Cardiac fibroblast (primary cell): ENCODE measurements around the gene GRK2.
"Not testable (repeated sequence)": the region's sequence is repeated elsewhere in the genome, so short reads cannot be mapped to it uniquely, and the experiment has no call there.

ENCODE experiments used
- DNase-seq, 2 donors: peaks; one replicate each; pipeline versions ENCODE4 v3.0.0 to v3.0.0-alpha.2; 2010; ENCODE audit warnings: low read depth in 2 of 2
- H3K4me3 ChIP-seq, 2 donors: replicated peaks in 1 of 2; 1 replicate in 1 of 2; 2 replicates in 1 of 2; pipeline ENCODE4 v1.5.1; 2011; ENCODE audit warnings: low read depth in 2 of 2, low read length in 2 of 2, mild to moderate bottlenecking in 2 of 2, moderate library complexity in 1 of 2
- CTCF ChIP-seq: IDR thresholded peaks from one replicate; pipeline ENCODE4 v1.5.1; 2011; ENCODE audit warnings: low read depth, mild to moderate bottlenecking, low read length, inconsistent platforms

GRK2 gene

DNA sequence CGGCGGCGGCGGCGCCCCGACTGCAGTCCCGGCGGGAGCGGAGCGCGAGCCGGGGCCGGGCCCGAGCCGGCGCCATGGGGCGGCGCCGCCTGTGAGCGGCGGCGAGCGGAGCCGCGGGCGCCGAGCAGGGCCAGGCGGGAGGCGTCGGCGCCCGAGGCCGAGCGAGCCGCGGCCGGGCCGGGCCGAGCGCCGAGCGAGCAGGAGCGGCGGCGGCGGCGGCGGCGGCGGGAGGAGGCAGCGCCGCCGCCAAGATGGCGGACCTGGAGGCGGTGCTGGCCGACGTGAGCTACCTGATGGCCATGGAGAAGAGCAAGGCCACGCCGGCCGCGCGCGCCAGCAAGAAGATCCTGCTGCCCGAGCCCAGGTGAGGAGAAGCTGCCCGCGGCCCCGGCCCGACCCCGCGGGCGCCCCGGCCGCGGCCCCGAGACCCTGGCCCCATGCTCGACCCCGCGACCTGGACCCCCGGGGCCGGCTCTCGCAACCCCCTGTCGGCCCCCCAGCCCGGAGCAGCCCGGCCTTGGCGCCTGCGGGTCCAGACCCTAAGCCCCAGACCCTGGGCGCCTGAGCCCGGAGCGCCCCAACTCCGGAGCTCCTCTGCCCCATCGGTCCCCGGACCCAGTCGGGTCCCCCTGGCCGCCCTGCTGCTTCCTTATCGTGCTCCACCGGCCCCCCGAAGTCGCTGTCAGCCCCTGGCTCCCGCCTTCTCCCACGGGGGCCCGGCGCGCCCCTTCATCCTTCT is at the start of gene GRK2:
Gene GRK2 (plus strand): TSS at position 25 of the 739 bp plus-strand sequence. CDS start 227 bp downstream, at position 252.
- peak within 1 kb of the TSS; percentile 85 to 91 for H3K4me3 ChIP-seq
- TF ChIP-seq CTCF, result no peak
- DNase-seq, result peak; percentile 41 to 58

- no peak for DNase-seq
- no peak overlapping the region for H3K4me3 ChIP-seq
- TF ChIP-seq CTCF, result no peak
These were observed 38.5 kb upstream of the GRK2 start for GRCh38 chr11:67227726-67228125.

- DNase-seq, result peak in 1 of 2 donors; percentile 20
- TF ChIP-seq CTCF, result no peak
- no peak overlapping the region for H3K4me3 ChIP-seq
These were observed 35.9 kb upstream of the GRK2 start for GRCh38 chr11:67230406-67230805.

DNA sequence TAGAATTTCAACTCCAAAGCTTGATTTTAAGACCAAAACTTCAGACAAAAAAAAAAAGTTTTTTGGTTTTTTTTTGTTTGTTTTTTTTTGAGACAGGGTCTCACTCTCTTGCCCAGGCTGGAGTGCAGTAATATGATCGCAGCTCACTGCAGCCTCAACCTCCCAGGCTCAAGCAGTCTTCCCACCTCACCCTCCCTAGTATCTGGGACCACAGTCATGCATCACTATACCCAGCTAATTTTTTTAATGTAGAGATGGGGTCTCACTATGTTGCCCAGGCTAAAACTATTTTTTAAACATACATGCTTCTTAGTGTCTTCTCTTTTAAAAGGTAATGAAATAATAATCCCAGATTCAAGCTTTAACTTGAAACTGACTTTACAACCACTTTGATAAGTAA is 35.4 kb upstream of the GRK2 start:
- TF ChIP-seq CTCF, result no peak
- no peak for DNase-seq
- H3K4me3 ChIP-seq, result no peak overlapping the region

DNA sequence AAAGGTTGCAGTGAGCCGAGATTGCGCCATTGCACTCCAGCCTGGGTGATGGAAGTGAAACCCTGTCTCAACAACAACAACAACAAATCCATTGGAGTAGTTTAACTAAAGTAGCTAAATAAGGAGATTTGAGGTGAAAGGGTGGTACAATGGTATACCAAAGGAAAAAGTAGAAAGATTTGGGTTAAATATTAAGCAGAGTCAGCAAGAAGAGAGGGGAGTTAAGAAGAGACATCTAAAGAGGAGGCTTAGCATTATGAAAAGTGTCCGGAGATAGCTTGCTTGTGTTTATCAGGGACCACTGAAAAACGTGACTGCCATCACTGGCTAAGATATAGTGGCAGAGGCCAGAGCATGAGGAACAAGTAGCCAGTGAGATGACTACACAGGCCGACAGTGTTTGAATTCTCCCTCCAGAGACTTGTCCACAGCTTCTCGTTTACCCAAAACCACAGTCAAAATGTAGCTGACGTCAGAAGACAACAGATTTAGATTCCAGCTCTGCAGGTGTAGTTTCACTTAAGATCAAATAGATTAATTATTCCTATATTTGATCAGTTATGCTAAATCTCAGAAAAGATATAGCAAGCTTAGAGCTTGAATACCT is 32.6 kb upstream of the GRK2 start:
- no peak for DNase-seq
- TF ChIP-seq CTCF, result no peak
- no peak overlapping the region for H3K4me3 ChIP-seq

DNA sequence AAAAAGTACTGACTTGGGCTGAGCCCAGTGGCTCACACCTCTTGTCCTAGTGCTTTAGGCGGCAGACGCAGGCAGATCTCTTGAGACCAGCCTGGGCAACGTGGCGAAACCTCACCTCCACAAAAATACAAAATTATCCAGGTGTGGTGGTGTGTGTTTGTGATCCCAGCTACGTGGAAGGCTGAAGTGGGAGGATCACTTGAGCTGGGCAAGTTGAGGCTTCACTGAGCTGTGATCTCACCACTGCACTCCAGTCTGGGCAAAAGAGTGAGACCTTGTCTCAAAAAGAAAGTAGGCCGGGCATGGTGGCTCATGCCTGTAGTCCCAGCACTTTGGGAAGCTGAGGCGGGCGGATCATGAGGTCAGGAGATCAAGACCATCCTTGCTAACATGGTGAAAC is 31.7 kb upstream of the GRK2 start:
- H3K4me3 ChIP-seq, result not testable (repeated sequence)

GRCh38 chr11:67237574-67237973 is 28.7 kb upstream of the GRK2 start:
- H3K4me3 ChIP-seq, result no peak overlapping the region
- no peak for DNase-seq
- TF ChIP-seq CTCF, result no peak

More for the DNA sequence above, 31.7 kb upstream of the GRK2 start:
- not testable (repeated sequence) for DNase-seq
